ENCODE results near the gene DNASE1L1.

DNA sequence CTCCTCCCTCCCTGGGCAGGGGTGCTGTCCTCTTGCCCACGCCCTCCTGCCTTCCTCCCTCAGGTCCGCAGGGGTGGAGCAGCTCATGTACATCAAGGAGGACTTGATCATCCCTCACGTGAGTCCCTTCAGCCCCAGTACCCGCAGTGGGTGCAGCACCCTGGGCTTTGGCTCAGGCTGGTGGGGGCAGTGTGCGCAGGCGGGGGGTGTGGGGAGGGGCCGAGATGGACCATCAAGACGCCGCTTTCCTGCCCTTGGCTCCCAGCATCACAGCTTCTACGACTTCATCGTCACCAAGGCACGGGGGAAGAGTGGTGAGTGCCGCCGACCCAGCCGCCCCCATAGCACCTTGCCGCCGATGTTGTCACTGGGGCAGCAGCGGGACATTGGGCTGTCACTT, 40.6 kb upstream of the DNASE1L1 start:
- TF ChIP-seq, protein P1, sequence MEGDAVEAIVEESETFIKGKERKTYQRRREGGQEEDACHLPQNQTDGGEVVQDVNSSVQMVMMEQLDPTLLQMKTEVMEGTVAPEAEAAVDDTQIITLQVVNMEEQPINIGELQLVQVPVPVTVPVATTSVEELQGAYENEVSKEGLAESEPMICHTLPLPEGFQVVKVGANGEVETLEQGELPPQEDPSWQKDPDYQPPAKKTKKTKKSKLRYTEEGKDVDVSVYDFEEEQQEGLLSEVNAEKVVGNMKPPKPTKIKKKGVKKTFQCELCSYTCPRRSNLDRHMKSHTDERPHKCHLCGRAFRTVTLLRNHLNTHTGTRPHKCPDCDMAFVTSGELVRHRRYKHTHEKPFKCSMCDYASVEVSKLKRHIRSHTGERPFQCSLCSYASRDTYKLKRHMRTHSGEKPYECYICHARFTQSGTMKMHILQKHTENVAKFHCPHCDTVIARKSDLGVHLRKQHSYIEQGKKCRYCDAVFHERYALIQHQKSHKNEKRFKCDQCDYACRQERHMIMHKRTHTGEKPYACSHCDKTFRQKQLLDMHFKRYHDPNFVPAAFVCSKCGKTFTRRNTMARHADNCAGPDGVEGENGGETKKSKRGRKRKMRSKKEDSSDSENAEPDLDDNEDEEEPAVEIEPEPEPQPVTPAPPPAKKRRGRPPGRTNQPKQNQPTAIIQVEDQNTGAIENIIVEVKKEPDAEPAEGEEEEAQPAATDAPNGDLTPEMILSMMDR (IDR thresholded peaks at IDR 0.05), result no peak
- no peak for TF ChIP-seq EZH2 (IDR thresholded peaks at IDR 0.05)
